ENCODE results near the gene PACS2.

PACS2 gene

DNA sequence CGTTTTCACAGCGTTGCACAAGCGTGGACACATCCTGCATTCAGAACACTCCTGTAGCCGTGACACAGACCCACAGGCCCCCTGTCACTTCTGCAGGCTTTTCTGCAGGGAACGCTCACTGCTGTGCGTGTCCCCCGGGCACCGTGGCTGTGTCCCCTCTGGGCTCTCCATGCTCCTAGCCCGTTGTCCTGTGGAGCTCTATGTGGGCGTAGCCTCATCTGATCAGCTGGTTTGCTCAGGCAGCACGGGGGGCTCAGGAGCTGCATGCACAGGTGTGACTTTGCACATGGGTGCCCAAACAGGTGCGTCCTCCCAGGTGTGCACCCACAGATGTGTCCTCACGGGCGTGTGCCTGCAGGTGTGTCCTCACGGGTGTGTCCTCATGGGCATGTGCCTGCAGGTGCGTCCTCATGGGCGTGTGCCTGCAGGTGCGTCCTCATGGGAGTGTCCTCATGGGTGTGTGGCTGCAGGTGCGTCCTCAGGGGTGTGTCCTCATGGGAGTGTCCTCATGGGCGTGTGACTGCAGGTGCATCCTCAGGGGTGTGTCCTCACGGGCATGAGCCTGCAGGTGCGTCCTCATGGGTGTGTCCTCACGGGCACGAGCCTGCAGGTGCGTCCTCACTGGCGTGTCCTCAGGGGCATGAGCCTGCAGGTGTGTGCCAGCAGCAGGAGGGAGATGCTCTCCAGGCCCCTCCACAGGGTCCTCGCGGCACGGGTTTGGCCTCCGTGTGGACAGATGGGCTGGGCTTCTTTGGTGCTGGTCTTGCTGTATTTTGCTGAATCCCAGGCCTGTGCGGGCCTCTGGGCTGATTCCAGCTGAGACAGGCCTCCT lies 122.6 kb downstream of the PACS2 start:
- no peak for DNase-seq

- no peak for DNase-seq
These were observed 123.4 kb downstream of the PACS2 start for GRCh38 chr14:105437723-105438500.

DNA sequence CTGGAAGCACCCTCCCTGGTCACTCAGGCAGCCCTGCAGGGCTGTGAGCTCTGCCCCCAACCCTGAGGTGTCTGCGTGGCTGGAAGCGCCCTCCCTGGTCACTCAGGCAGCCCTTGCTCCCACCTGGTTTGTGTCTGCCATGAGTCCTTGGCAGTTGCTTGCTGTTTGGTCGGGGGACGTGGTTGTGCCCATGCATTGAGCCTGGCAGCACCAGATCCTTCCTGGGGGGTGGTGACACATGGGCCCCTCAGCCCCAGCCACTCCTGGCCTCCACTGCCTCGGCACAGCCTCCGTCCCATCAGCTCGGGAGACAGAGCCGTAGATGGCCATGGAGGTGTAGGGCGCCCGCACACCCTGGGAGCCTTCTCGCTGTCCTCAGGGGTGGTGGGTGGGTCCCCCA lies 124.6 kb downstream of the PACS2 start:
- DNase-seq: no peak

DNA sequence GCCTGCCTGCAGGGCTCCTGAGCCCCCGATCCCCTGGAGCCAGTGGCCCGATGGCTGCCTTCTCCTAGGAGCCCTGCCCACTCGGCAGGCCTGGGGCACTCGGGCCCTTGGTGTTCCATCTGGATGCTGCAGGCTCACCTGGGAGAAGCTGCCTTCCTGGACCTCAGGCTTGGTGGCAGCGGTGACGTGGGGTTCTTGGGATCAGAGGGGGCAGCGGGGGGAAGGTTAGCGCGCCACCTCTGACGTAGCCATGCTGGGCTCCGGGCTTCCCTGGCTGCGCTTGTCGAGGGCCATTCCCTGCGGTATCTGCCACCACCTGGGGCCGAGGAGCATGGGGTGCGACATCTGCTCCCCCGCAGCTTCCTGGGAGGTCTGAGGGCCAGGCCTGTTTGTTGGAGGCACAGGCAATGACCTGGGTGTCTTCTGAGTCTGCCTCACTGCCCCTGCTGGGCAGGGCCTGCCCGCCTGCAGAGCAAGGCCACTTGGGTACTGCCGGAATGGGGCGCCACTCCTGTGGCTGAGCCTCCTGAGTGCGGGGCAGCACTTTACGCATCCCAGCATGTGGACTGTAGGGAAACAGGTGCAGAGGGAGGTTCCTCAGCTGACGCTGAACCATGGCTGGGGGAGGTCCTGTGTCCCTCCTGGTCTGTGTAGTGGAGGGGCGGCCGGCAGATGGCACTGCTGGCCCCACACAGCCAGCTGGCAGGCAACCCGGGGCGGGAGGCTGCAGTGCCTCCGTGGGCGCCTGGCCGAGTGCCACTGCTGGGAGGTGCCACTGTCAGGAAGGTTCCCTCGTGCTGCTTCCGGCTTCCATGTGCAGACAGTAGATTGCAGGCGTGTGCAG lies 125.4 kb downstream of the PACS2 start:
- no peak for DNase-seq

GRCh38 chr14:105440554-105440900 lies 126.0 kb downstream of the PACS2 start:
- DNase-seq: no peak

DNA sequence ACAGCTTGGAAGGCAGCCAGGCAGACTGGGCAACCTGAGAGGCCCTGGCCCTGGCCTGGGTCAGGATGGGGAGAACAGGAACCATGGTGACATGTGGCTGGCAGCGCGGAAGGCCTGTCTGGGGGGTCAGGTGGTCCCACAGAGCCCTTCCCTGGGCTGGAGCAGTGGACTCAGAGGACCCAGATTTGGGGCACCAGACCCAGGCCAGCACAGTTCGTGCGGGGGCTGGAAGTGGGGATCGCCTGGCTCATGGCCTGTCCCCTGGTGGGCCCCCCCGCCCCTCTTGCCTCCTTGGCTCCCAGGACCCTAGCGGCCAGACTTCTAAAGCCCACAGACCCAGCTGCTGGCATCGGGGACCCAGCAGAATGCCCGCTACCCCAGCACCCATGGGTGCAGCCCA lies 126.4 kb downstream of the PACS2 start:
- DNase-seq: no peak

- DNase-seq: no peak
These were observed 127.6 kb downstream of the PACS2 start for GRCh38 chr14:105442125-105442524.

DNA sequence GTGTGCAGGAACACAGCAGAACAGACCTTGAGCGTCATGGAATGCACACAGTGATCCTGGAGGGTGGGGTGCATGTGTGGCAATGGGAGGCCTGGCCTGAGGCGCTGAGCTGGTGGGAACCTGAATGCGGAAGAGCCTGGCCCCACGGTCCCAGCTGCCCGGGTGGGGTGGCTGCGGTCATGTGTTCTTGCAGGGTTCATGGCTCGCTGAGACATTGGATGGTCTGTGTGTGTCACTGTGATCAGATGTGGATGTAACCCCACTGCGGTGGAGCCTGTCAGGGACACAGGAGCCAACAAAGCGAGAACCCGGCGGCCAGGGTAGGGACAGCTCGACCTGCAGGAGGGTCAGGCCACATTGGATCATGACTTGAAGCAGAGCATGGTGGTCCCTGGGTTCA lies 128.3 kb downstream of the PACS2 start:
- no peak for DNase-seq

DNA sequence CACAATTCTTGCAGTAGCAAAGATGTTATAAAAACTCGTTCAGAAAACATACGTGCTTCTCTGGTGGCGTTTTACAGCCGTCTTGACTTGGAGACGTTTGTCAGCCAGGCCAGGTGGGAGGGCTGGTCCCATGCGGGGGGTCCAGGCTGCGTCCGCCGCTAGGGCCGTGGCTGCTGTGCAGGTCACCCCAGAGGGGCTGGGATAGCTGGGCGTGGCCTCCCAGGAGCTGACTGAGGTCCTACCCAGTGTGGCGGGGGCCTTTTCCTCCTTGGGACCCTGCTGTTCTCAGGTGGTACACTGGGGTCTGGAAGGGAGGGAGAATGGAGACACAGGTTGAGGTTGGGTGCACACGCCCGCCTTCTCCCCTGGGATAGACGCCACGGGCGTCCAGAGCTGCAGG lies 130.3 kb downstream of the PACS2 start:
- no peak for DNase-seq

DNA sequence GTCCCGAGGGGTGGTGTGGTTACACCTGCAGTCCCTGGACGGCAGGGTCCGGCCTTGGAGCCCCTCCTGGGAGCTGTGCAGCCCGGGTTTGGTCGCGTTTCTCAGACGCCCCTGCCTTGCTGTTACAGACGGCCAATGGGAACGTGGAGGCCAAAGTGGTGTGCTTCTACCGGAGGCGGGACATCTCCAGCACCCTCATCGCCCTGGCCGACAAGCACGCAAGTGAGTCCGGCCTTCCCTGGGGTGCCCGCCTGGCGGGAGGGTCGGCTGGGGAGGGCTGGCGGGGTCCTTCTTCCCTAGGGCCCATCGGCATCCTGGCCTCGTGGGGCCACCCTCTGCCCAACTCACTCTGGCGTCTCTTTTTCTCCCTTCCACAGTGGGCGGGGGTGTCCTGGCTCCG lies 130.7 kb downstream of the PACS2 start:
- no peak for DNase-seq

DNA sequence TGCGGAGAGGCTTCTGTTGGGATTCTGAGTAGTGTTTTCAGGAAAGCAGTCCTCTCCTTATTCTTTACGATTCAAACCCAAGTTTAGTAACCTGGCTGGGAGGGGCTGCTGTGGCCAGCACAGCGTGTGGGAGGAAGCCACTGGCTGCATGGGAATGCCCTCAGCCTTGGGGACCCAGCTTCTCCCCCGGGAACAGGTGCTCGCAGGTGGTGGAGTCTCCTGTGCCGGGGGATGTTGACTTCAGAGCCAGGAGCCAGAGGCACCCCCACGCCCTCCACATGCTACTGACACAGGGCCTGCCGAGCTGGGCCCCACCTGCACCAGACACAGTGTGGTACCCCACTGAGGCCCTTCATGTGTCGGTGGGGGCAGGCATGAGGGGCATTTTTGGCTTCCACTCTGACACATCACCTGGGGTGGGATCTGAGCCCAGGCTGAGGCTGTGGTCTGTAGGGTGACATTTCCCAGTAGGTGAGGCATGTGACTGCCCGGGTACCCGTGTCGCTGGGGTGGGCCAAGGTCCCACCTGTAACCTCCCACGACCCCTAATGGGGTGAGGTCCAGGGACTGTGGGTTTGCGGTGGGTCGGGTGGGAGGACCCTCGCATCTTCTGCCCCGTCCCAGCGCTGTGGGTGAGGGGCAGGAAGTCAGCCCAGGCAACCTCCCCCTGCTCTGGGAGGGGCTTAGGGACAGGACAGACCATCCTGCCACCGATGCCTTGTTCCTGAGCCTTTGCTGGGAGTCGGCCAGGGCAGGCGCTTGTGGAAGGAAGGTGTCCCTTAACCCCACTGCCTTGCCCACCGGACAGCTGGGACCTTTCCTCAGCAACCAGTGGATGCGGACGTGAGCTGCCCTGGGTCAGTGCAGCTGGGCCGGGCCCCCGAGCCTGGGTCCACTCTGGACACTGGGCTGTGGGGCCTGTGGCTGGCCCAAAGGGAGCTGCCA lies 131.6 kb downstream of the PACS2 start:
- no peak for DNase-seq

- no peak for DNase-seq
These were observed 132.4 kb downstream of the PACS2 start for GRCh38 chr14:105446971-105447370.

Data from hypothalamus (tissue), 51 donors.